Epidermal melanocyte (primary cell): ENCODE measurements around the gene DUS4L.

Experiments
- DNase-seq: peaks from one replicate; pipeline ENCODE4 v3.0.0; 2011; ENCODE audit warnings: low spot score; ENCODE audit not compliant: insufficient read length

DUS4L gene

GRCh38 chr7:107580716-107581383 lies 17.1 kb downstream of the DUS4L start:
- DNase-seq: no peak

- DNase-seq: no peak
These were observed 17.7 kb downstream of the DUS4L start for GRCh38 chr7:107581387-107582013.

- no peak for DNase-seq
These were observed 19.1 kb downstream of the DUS4L start for GRCh38 chr7:107582875-107583274.

GRCh38 chr7:107584716-107585115 lies 20.9 kb downstream of the DUS4L start:
- DNase-seq: no peak

- no peak for DNase-seq
These were observed 24.9 kb downstream of the DUS4L start for GRCh38 chr7:107588529-107589130.

GRCh38 chr7:107591421-107591820 lies 27.6 kb downstream of the DUS4L start:
- no peak for DNase-seq

GRCh38 chr7:107592361-107593024 lies 28.7 kb downstream of the DUS4L start:
- DNase-seq: no peak

- DNase-seq: no peak
These were observed 29.2 kb downstream of the DUS4L start for GRCh38 chr7:107593025-107593410.

- DNase-seq: no peak
These were observed 31.4 kb downstream of the DUS4L start for GRCh38 chr7:107594961-107595737.

GRCh38 chr7:107596881-107597581 lies 33.3 kb downstream of the DUS4L start:
- DNase-seq: no peak

GRCh38 chr7:107597582-107597916 lies 33.8 kb downstream of the DUS4L start:
- DNase-seq: no peak

GRCh38 chr7:107597953-107598352 lies 34.2 kb downstream of the DUS4L start:
- no peak for DNase-seq

- DNase-seq: no peak
These were observed 35.5 kb downstream of the DUS4L start for GRCh38 chr7:107599262-107599661.

GRCh38 chr7:107600816-107601215 lies 37.0 kb downstream of the DUS4L start:
- no peak for DNase-seq

GRCh38 chr7:107605218-107605815 lies 41.5 kb downstream of the DUS4L start:
- DNase-seq: no peak

- DNase-seq: no peak
These were observed 42.5 kb downstream of the DUS4L start for GRCh38 chr7:107606303-107606702.

- no peak for DNase-seq
These were observed 46.1 kb downstream of the DUS4L start for GRCh38 chr7:107609811-107610261.

- no peak for DNase-seq
These were observed 46.6 kb downstream of the DUS4L start for GRCh38 chr7:107610323-107610722.

- DNase-seq: no peak
These were observed 49.7 kb downstream of the DUS4L start for GRCh38 chr7:107613439-107613838.

GRCh38 chr7:107613948-107614347 lies 50.2 kb downstream of the DUS4L start:
- no peak for DNase-seq

- no peak for DNase-seq
These were observed 50.7 kb downstream of the DUS4L start for GRCh38 chr7:107614425-107614824.
